ENCODE data around the gene KSR2. TPM values are rescaled to one million over a fixed set of nuclear protein-coding genes. Genes with fewer than 3 reads are reported as not detected.
A peak's percentile ranks its signal among the peaks of the same experiment; 100 is the strongest.
"Not testable (repeated sequence)": the region's sequence is repeated elsewhere in the genome, so short reads cannot be mapped to it uniquely, and the experiment has no call there.

KSR2 gene
- total RNA-seq, 1 donor from 2014 or later, result 1.4 TPM

GRCh38 chr12:117861691-117862090 lies 107.1 kb downstream of the KSR2 start:
- no peak for ATAC-seq
- Histone ChIP-seq H3K4me3 (no peak overlapping the region), H3K9me3 (no peaks in the 10 kb centered on the region), H3K27ac (no peak overlapping the region), H3K27me3 (no peaks in the 10 kb centered on the region), H3K36me3 (no peaks in the 10 kb centered on the region), H3K4me1 (no peaks in the 10 kb centered on the region)
- TF ChIP-seq CTCF (IDR thresholded peaks at IDR 0.05), result no peak
- intact Hi-C loops (cut with DNase I), result no loop called here
- no peak for DNase-seq

- DNase-seq; H3K27ac ChIP-seq; H3K4me3 ChIP-seq; H3K9me3 ChIP-seq; intact Hi-C loops (cut with DNase I); H3K4me1 ChIP-seq; H3K36me3 ChIP-seq; H3K27me3 ChIP-seq: not testable (repeated sequence)
- ATAC-seq, result peak; percentile 77
Observed at GRCh38 chr12:117860787-117861290, 108.0 kb downstream of the KSR2 start.

GRCh38 chr12:117860111-117860510 lies 108.7 kb downstream of the KSR2 start:
- H3K4me3 ChIP-seq, result no peak overlapping the region
- no peaks in the 10 kb centered on the region for H3K36me3 ChIP-seq
- no peaks in the 10 kb centered on the region for H3K4me1 ChIP-seq
- no peak overlapping the region for H3K27ac ChIP-seq
- DNase-seq, result no peak
- no peaks in the 10 kb centered on the region for H3K9me3 ChIP-seq
- TF ChIP-seq CTCF (IDR thresholded peaks at IDR 0.05), result no peak
- no peaks in the 10 kb centered on the region for H3K27me3 ChIP-seq
- ATAC-seq, result no peak
- intact Hi-C loops (cut with DNase I), result no loop called here

- Histone ChIP-seq H3K36me3 (no peaks in the 10 kb centered on the region), H3K4me3 (no peak overlapping the region), H3K27me3 (no peaks in the 10 kb centered on the region), H3K27ac (no peak overlapping the region), H3K9me3 (no peaks in the 10 kb centered on the region), H3K4me1 (no peaks in the 10 kb centered on the region)
- intact Hi-C loops (cut with DNase I), result no loop called here
- peak; percentile 82 for ATAC-seq
- TF ChIP-seq CTCF (IDR thresholded peaks at IDR 0.05), result peak; percentile 63
- DNase-seq, result no peak
Observed at GRCh38 chr12:117857632-117858612, 110.9 kb downstream of the KSR2 start.

- H3K9me3 ChIP-seq; H3K4me1 ChIP-seq; intact Hi-C loops (cut with DNase I); H3K4me3 ChIP-seq; ATAC-seq; H3K36me3 ChIP-seq; DNase-seq; H3K27me3 ChIP-seq; H3K27ac ChIP-seq: not testable (repeated sequence)
Observed at GRCh38 chr12:117857139-117857538, 111.7 kb downstream of the KSR2 start.

- intact Hi-C loops (cut with DNase I), result no loop called here
- Histone ChIP-seq H3K27ac (no peak overlapping the region), H3K4me1 (no peaks in the 10 kb centered on the region), H3K27me3 (no peaks in the 10 kb centered on the region), H3K9me3 (no peaks in the 10 kb centered on the region), H3K4me3 (no peak overlapping the region), H3K36me3 (no peaks in the 10 kb centered on the region)
- no peak for TF ChIP-seq CTCF (IDR thresholded peaks at IDR 0.05)
- ATAC-seq (no peak), DNase-seq (no peak)
Observed at GRCh38 chr12:117855165-117855564, 113.6 kb downstream of the KSR2 start.

Measured in upper lobe of right lung (tissue), 1 donor.